ENCODE results near the gene SELENOT.
"Not testable (repeated sequence)": the region's sequence is repeated elsewhere in the genome, so short reads cannot be mapped to it uniquely, and the experiment has no call there.

The SELENOT gene

GRCh38 chr3:150603153-150603979 lies at the start of gene SELENOT:
SELENOT (plus strand) TSS chr3:150603321; CDS start chr3:150603363, 42 bp downstream.
- DNase-seq, result peak; percentile 97

GRCh38 chr3:150555859-150556436 lies 47.2 kb upstream of the SELENOT start:
- no peak for DNase-seq

DNA sequence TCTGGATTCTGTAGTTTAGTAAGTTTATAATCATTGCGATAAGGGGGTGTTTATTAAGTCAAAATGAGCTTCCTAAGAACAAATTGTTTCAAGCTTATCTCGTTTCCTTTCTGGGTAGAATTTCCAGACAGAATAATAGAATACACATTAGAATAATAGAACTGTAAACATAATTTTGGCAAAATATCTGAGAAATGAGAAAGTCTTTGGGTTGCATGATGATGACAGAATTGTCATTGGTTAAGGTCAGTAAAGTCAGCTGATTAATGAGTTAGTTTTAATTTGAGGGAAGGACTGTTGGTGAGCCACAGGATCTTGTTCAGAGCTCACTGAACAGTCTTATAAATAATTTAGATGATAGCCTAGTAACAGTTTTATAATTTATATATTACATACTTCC lies 46.3 kb upstream of the SELENOT start:
- no peak for DNase-seq

GRCh38 chr3:150557725-150558124 lies 45.4 kb upstream of the SELENOT start:
- no peak for DNase-seq

DNA sequence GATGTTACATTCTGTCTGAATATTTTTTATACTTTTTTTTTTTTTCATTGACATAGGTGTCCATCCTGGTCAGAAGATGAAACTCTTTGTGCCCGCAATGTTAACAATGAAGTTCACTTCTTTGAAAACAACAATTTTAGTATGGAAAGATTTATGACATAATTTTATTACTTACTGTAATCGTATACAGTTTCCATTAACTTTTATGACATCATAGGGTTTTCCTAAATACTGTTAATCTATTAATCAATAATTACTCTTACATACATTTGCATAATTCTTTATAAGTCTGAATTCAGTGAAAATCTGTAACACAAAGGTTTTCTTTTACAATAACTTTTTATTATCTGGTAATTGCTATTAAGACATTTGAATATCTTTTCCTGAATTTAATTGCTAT lies 38.9 kb upstream of the SELENOT start:
- no peak for DNase-seq

DNA sequence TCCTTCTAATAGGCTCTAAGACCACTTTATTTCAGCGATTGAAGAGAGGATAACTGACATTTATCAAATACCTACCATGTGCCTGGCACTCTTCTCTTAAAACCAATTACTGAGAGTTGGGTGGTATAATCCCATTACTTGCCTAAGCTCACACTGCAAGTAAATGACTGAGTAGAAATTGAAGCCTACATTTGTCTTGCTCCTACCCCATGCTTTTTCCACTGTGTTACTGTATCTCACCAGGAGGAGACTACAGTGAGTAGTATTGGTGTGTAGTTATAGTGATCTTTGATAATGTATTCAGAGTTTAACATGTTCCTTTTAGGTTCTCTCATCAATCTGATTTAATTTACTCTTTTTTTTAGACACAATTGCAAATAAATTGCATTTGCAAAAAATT lies 35.8 kb upstream of the SELENOT start:
- no peak for DNase-seq

GRCh38 chr3:150577855-150578254 lies 25.3 kb upstream of the SELENOT start:
- DNase-seq, result no peak

DNA sequence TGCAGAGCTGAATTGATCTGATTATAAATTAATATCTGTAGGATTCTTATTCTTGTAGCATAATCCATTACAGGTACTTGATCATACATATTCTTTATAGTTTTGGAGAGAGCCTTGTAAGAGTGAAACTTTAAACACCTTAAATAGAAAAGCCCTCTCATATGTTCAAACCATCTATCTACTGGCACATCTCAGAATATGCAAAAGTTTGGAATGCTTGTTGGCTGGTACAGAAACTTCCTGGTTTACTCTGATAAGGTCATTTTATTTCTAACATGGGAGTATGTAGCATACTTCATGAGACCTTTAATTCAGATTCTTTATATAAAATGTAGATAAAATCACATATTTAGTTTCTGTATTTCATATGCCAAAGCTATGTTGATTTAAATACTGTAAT lies 21.9 kb upstream of the SELENOT start:
- no peak for DNase-seq

GRCh38 chr3:150582620-150583019 lies 20.5 kb upstream of the SELENOT start:
- DNase-seq, result no peak

- DNase-seq, result no peak
Measured at GRCh38 chr3:150583028-150583427, 20.1 kb upstream of the SELENOT start.

GRCh38 chr3:150588027-150588830 lies 14.9 kb upstream of the SELENOT start:
- no peak for DNase-seq

GRCh38 chr3:150589759-150590158 lies 13.4 kb upstream of the SELENOT start:
- no peak for DNase-seq

DNA sequence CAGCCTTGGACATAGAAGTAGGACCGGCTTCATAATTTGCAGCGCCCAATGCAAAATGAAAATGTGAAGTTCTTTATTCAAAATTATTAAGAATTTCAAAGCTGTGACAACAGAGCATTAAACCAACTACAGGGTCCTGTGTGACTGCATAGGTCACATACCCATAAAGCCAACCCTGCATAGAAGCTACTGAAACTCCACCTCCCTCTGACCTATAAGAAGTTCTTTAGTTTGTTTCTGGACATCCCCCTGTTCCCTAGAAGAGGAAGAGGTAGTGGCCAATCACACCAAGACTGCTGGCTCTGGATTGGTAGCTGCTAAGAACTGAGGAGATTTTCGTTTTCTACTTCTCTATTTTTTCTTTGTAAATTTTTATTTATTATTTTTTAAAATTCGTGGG lies 9.0 kb upstream of the SELENOT start:
- no peak for DNase-seq

DNA sequence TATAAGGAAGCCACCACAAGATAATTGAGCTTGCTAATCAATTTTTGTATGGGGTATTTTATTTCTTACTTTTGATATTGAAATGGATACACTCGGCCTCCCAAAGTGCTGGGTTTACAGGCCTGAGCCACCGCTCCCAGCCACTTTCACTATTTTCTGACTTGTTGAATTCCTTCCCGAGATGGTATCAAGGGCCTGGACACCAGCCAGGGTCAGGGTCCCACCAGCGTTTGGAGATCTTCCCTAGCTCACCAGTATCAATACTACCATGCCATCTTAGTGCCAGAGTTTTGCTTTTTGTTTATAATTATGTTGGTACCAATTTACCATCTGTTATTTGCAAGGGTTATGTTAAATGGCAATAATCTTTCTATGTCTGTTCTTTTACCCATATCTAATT lies 5.5 kb upstream of the SELENOT start:
- no peak for DNase-seq

GRCh38 chr3:150599611-150600297 lies 3.4 kb upstream of the SELENOT start:
- DNase-seq, result no peak

GRCh38 chr3:150600647-150601530 lies 2.2 kb upstream of the SELENOT start:
- DNase-seq, result not testable (repeated sequence)

- DNase-seq, result no peak
Measured at GRCh38 chr3:150602426-150603152, 532 bp upstream of the SELENOT start.

DNA sequence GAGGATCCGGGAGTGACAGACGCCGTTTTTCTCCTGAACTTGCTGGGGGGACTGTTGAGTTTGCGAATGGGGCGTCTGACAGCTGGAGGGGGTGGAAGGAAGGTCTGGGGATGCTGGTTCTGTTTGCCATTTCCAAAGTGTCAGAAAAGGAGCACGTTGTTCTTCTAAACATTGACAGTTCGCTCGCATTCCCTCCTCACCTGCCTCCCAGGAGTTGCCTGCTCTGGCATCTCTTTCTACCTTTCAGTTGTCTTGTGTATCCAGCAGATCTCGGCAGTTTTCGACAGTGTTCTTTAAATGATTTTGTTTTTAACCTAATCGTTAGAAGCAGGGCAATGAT lies 829 bp downstream of the SELENOT start:
- peak; percentile 55 for DNase-seq

DNA sequence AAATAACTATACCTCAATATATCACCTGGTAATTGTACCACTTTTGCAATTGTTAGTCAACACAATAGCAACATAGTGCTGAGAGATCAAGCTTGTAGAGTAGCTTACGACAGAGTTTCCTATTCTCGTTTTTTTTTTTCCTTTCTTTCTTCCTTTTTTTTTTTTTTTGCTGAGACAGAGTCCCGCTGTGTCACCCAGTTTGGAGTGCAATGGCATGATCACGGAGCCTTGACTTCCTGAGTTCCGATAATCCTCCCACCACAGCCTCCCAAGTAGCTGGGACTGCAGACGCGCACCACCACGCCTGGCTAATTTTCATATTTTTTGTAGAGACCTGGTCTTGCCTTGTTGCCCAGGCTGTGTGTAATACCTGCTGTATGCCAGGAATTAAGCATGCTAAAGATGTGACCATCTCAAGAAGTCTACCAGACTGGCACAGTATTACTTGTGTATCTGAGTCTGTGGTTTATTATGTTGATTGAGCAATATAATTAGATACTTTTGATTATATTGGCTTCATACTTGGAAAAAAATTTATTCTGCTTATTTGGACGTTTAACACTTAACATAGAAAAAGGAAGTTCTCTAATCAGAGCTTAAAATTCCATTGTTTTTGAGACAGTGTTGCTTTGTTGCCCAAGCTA lies 3.0 kb downstream of the SELENOT start:
- no peak for DNase-seq

- DNase-seq, result peak; percentile 83
Measured at GRCh38 chr3:150607267-150608065, 4.3 kb downstream of the SELENOT start.

All from NCI-H526 treated with DMSO at 0.1 percent for 48 hours (cell line).